ENCODE data around the gene NRXN3. TPM values are rescaled to one million over a fixed set of nuclear protein-coding genes. Genes with fewer than 3 reads are reported as not detected.

NRXN3 gene
- polyA plus RNA-seq, 1 of the 3 experiments (the other 2 are of a cell fraction): 1.6 TPM

GRCh38 chr14:79791055-79791732 is 1621.0 kb downstream of the NRXN3 start:
- TF ChIP-seq RFX5 (IDR thresholded peaks at IDR 0.05; ENCODE audit: low read length) (0 out of 2 replicates have a peak, but pooled peaks have one; percentile 23), GABPA (IDR thresholded peaks at IDR 0.05; ENCODE audit: low read depth) (no peak), FOSL2 (IDR thresholded peaks at IDR 0.05; ENCODE audit: borderline replicate concordance, low read depth) (no peak), ZBTB33 (IDR thresholded peaks at IDR 0.05; ENCODE audit: borderline replicate concordance, low read depth) (no peak)
- ChIA-PET CTCF (interaction anchor here (0.6 to 1.7 kb wide), 2 partner anchors 14 to 72 kb away, joined by 3 to 4 read pairs; no protein-coding TSS in a partner anchor), POLR2A (no interaction called here)
- Histone ChIP-seq H2AFZ (ENCODE audit: low read depth) (no peak overlapping the region), H3K27ac (ENCODE audit: low read depth in 2 of 2, low read length in 1 of 2) (no peak overlapping the region), H3K4me2 (no peak overlapping the region), H3F3A (replicated peaks; ENCODE audit: insufficient read depth) (no peaks in the 10 kb centered on the region), H3K4me1 (ENCODE audit: control insufficient read depth in 1 of 2, insufficient read depth in 2 of 2, low read depth in 1 of 2, low read length in 1 of 2) (no peaks in the 10 kb centered on the region), H3K27me3 (ENCODE audit: insufficient read depth) (no peaks in the 10 kb centered on the region), H3K9me2 (no peaks in the 10 kb centered on the region), H3K9me3 (no peaks in the 10 kb centered on the region), H3K36me3 (replicated peaks in 1 of 2; ENCODE audit: control insufficient read depth in 1 of 2, insufficient read depth in 2 of 2, low read length in 1 of 2) (no peaks in the 10 kb centered on the region), H3K79me2 (ENCODE audit: insufficient read depth) (no peaks in the 10 kb centered on the region), H3K9ac (no peak overlapping the region), H4K20me1 (ENCODE audit: insufficient read depth) (no peaks in the 10 kb centered on the region), H3K4me3 (ENCODE audit: low read depth in 2 of 2, low read length in 1 of 2) (no peak overlapping the region)
- 23% methylated on average over 4 of the region's 5 CpGs for WGBS (ENCODE audit: low lambda C conversion rate)
- no peak for DNase-seq

- no peaks in the 10 kb centered on the region for H3K9me2 ChIP-seq
- H3K9ac ChIP-seq: no peak overlapping the region
- DNase-seq: no peak
- no peak overlapping the region for H3K27ac ChIP-seq (ENCODE audit: low read depth in 2 of 2, low read length in 1 of 2)
- H3K79me2 ChIP-seq (ENCODE audit: insufficient read depth): no peaks in the 10 kb centered on the region
- no peaks in the 10 kb centered on the region for H3K36me3 ChIP-seq (replicated peaks in 1 of 2; ENCODE audit: control insufficient read depth in 1 of 2, insufficient read depth in 2 of 2, low read length in 1 of 2)
- H2AFZ ChIP-seq (ENCODE audit: low read depth): no peak overlapping the region
- WGBS (ENCODE audit: low lambda C conversion rate): 35% methylated on average over 1 of the region's 1 CpG
- no peaks in the 10 kb centered on the region for H3K4me1 ChIP-seq (ENCODE audit: control insufficient read depth in 1 of 2, insufficient read depth in 2 of 2, low read depth in 1 of 2, low read length in 1 of 2)
- H3K4me3 ChIP-seq (ENCODE audit: low read depth in 2 of 2, low read length in 1 of 2): no peak overlapping the region
- H3K4me2 ChIP-seq: no peak overlapping the region
- H4K20me1 ChIP-seq (ENCODE audit: insufficient read depth): no peaks in the 10 kb centered on the region
- TF ChIP-seq CHD2 (IDR thresholded peaks at IDR 0.05; ENCODE audit: low read length, partially characterized antibody): no peak
- no peak for TF ChIP-seq EZH2phosphoT487 (IDR thresholded peaks at IDR 0.05; ENCODE audit: borderline replicate concordance, low read depth)
- no peak for TF ChIP-seq RFX5 (IDR thresholded peaks at IDR 0.05; ENCODE audit: low read length)
- TF ChIP-seq PBX3 (IDR thresholded peaks at IDR 0.05): no peak
- TF ChIP-seq IRF3 (IDR thresholded peaks at IDR 0.05; ENCODE audit: low read depth, low read length): no peak
- TF ChIP-seq TCF12 (IDR thresholded peaks at IDR 0.05): no peak
- no peak for TF ChIP-seq ELF1 (IDR thresholded peaks at IDR 0.05)
- no peak for TF ChIP-seq TAF1 (IDR thresholded peaks at IDR 0.05; ENCODE audit: borderline replicate concordance, low read depth, low read length)
- no peak for TF ChIP-seq POLR2AphosphoS5 (IDR thresholded peaks at IDR 0.05; ENCODE audit: low read depth, low read length)
- no peak for TF ChIP-seq JUND (IDR thresholded peaks at IDR 0.05)
- TF ChIP-seq USF1 (IDR thresholded peaks at IDR 0.05; ENCODE audit: borderline replicate concordance, low read depth): no peak
- no peak for TF ChIP-seq GATA2 (CRISPR knock-in tag; IDR thresholded peaks at IDR 0.05)
- no peak for TF ChIP-seq TEAD4 (IDR thresholded peaks at IDR 0.05; ENCODE audit: borderline replicate concordance, insufficient read depth)
- TF ChIP-seq YY1 (IDR thresholded peaks at IDR 0.05; ENCODE audit: low read depth): no peak
- TF ChIP-seq FOXJ3 (CRISPR knock-in tag; IDR thresholded peaks at IDR 0.05): no peak
- no peak for TF ChIP-seq FOSL2 (IDR thresholded peaks at IDR 0.05; ENCODE audit: borderline replicate concordance, low read depth)
- TF ChIP-seq FOXM1 (IDR thresholded peaks at IDR 0.05; ENCODE audit: low read depth): no peak
- no peak for TF ChIP-seq CTCF (IDR thresholded peaks at IDR 0.05)
- H3K9me3 ChIP-seq: no peaks in the 10 kb centered on the region
- H3F3A ChIP-seq (replicated peaks; ENCODE audit: insufficient read depth): no peaks in the 10 kb centered on the region
- no peaks in the 10 kb centered on the region for H3K27me3 ChIP-seq (ENCODE audit: insufficient read depth)
- ChIA-PET POLR2A (no interaction called here), CTCF (no interaction called here)
Observed at GRCh38 chr14:79802093-79802492, 1631.9 kb downstream of the NRXN3 start.

All from SK-N-SH (cell line).